Measurements from ENCODE around the gene C10orf95.

C10orf95 gene

GRCh38 chr10:102475451-102476040 lies 24.2 kb upstream of the C10orf95 start:
- H3K4me3 ChIP-seq (ENCODE audit: control insufficient read depth, low read depth, low read length): no peak overlapping the region
- TF ChIP-seq CTCF (IDR thresholded peaks at IDR 0.05; ENCODE audit: control insufficient read depth, insufficient read depth, low read depth, low read length, missing control alignments): no peak
- DNase-seq (ENCODE audit: low read depth): no peak

- no peak for DNase-seq (ENCODE audit: low read depth)
- H3K4me3 ChIP-seq (ENCODE audit: control insufficient read depth, low read depth, low read length): no peak overlapping the region
- TF ChIP-seq CTCF (IDR thresholded peaks at IDR 0.05; ENCODE audit: control insufficient read depth, insufficient read depth, low read depth, low read length, missing control alignments): no peak
Measured at GRCh38 chr10:102473445-102474331, 22.3 kb upstream of the C10orf95 start.

- no peak for DNase-seq (ENCODE audit: low read depth)
- no peak overlapping the region for H3K4me3 ChIP-seq (ENCODE audit: control insufficient read depth, low read depth, low read length)
- no peak for TF ChIP-seq CTCF (IDR thresholded peaks at IDR 0.05; ENCODE audit: control insufficient read depth, insufficient read depth, low read depth, low read length, missing control alignments)
Measured at GRCh38 chr10:102470579-102471546, 19.5 kb upstream of the C10orf95 start.

- TF ChIP-seq CTCF (IDR thresholded peaks at IDR 0.05; ENCODE audit: control insufficient read depth, insufficient read depth, low read depth, low read length, missing control alignments): no peak
- no peak overlapping the region for H3K4me3 ChIP-seq (ENCODE audit: control insufficient read depth, low read depth, low read length)
- peak; percentile 23 for DNase-seq (ENCODE audit: low read depth)
Measured at GRCh38 chr10:102468683-102469082, 17.3 kb upstream of the C10orf95 start.

- DNase-seq (ENCODE audit: low read depth): no peak
- H3K4me3 ChIP-seq (ENCODE audit: control insufficient read depth, low read depth, low read length): no peak overlapping the region
- no peak for TF ChIP-seq CTCF (IDR thresholded peaks at IDR 0.05; ENCODE audit: control insufficient read depth, insufficient read depth, low read depth, low read length, missing control alignments)
Measured at GRCh38 chr10:102467971-102468438, 16.7 kb upstream of the C10orf95 start.

GRCh38 chr10:102467318-102467717 lies 16.0 kb upstream of the C10orf95 start:
- H3K4me3 ChIP-seq (ENCODE audit: control insufficient read depth, low read depth, low read length): no peak overlapping the region
- no peak for TF ChIP-seq CTCF (IDR thresholded peaks at IDR 0.05; ENCODE audit: control insufficient read depth, insufficient read depth, low read depth, low read length, missing control alignments)
- DNase-seq (ENCODE audit: low read depth): no peak
